ENCODE results near the gene CCNF. TPM values are rescaled to one million over a fixed set of nuclear protein-coding genes. Genes with fewer than 3 reads are reported as not detected.

The CCNF gene
- total RNA-seq, 2 experiments from 2014 or later = 0.81 to 1.3 TPM

GRCh38 chr16:2398520-2398919 lies 30.7 kb upstream of the CCNF start:
- H3K36me3 Mint-ChIP-seq (ENCODE audit: low read depth) = no peaks in the 10 kb centered on the region
- H3K4me3 Mint-ChIP-seq = no peak overlapping the region
- no peaks in the 10 kb centered on the region for H3K4me1 ChIP-seq (ENCODE audit: insufficient read depth, low read length)
- no peaks in the 10 kb centered on the region for H3K9me3 Mint-ChIP-seq
- H3K27ac ChIP-seq (ENCODE audit: low read depth in 1 of 2, low read length in 2 of 2) = no peak overlapping the region
- no peaks in the 10 kb centered on the region for H3K36me3 ChIP-seq (ENCODE audit: insufficient read depth, low read length)
- ChIA-PET CTCF (no interaction called here), POLR2A (no interaction called here)
- no peaks in the 10 kb centered on the region for H3K27me3 ChIP-seq (ENCODE audit: control insufficient read depth in 1 of 2, insufficient read depth in 2 of 2, low read length in 2 of 2)
- no peaks in the 10 kb centered on the region for H3K4me1 Mint-ChIP-seq (ENCODE audit: low read depth)
- DNase-seq (no peak), ATAC-seq (ENCODE audit: poor library complexity) (no peak)
- intact Hi-C loops (cut with DNase I, micrococcal nuclease) = no loop called here
- no peak overlapping the region for H3K27ac Mint-ChIP-seq
- H3K27me3 Mint-ChIP-seq = peaks cover 6% of the 10 kb centered on the region
- TF ChIP-seq CTCF (IDR thresholded peaks at IDR 0.05) = no peak
- H3K4me3 ChIP-seq (ENCODE audit: low read length) = no peak overlapping the region
- H3K9me3 ChIP-seq (ENCODE audit: control insufficient read depth in 1 of 2, insufficient read depth in 1 of 2, low read length in 2 of 2) = no peaks in the 10 kb centered on the region

GRCh38 chr16:2404099-2404498 lies 25.1 kb upstream of the CCNF start:
- intact Hi-C loops (cut with DNase I, micrococcal nuclease) = no loop called here
- TF ChIP-seq CTCF (IDR thresholded peaks at IDR 0.05) = no peak
- ATAC-seq (ENCODE audit: poor library complexity) = no peak
- POLR2A ChIA-PET = no interaction called here
- no peak overlapping the region for H3K27ac Mint-ChIP-seq
- peaks cover 4% of the 10 kb centered on the region for H3K27me3 Mint-ChIP-seq
- CTCF ChIA-PET = no interaction called here
- no peak for DNase-seq
- H3K4me1 Mint-ChIP-seq (ENCODE audit: low read depth) = no peaks in the 10 kb centered on the region
- H3K36me3 Mint-ChIP-seq (ENCODE audit: low read depth) = no peaks in the 10 kb centered on the region
- no peak overlapping the region for H3K4me3 Mint-ChIP-seq
- H3K27ac ChIP-seq (ENCODE audit: low read depth in 1 of 2, low read length in 2 of 2) = no peak overlapping the region
- H3K27me3 ChIP-seq (ENCODE audit: control insufficient read depth in 1 of 2, insufficient read depth in 2 of 2, low read length in 2 of 2) = no peaks in the 10 kb centered on the region
- H3K4me3 ChIP-seq (ENCODE audit: low read length) = no peak overlapping the region
- no peaks in the 10 kb centered on the region for H3K4me1 ChIP-seq (ENCODE audit: insufficient read depth, low read length)
- no peaks in the 10 kb centered on the region for H3K9me3 Mint-ChIP-seq
- no peaks in the 10 kb centered on the region for H3K36me3 ChIP-seq (ENCODE audit: insufficient read depth, low read length)
- no peaks in the 10 kb centered on the region for H3K9me3 ChIP-seq (ENCODE audit: control insufficient read depth in 1 of 2, insufficient read depth in 1 of 2, low read length in 2 of 2)

GRCh38 chr16:2415085-2415484 lies 14.2 kb upstream of the CCNF start:
- no peak for TF ChIP-seq CTCF (IDR thresholded peaks at IDR 0.05)
- intact Hi-C loops (cut with DNase I, micrococcal nuclease) = no loop called here
- ATAC-seq (ENCODE audit: poor library complexity) (no peak), DNase-seq (no peak)
- Mint-ChIP-seq H3K27ac (no peak overlapping the region), H3K4me1 (ENCODE audit: low read depth) (no peaks in the 10 kb centered on the region), H3K36me3 (ENCODE audit: low read depth) (no peaks in the 10 kb centered on the region), H3K4me3 (no peak overlapping the region), H3K9me3 (no peaks in the 10 kb centered on the region), H3K27me3 (peaks cover 16% of the 10 kb centered on the region)
- H3K27ac ChIP-seq (ENCODE audit: low read depth in 1 of 2, low read length in 2 of 2) = no peak overlapping the region
- CTCF ChIA-PET = interaction anchor here (0.7 kb wide), 1 partner anchor 74 kb away, joined by 3 read pairs; no protein-coding TSS in a partner anchor
- no peaks in the 10 kb centered on the region for H3K9me3 ChIP-seq (ENCODE audit: control insufficient read depth in 1 of 2, insufficient read depth in 1 of 2, low read length in 2 of 2)
- no peaks in the 10 kb centered on the region for H3K4me1 ChIP-seq (ENCODE audit: insufficient read depth, low read length)
- peaks cover 0 to 6% of the 10 kb centered on the region in 2 experiments for H3K27me3 ChIP-seq (ENCODE audit: control insufficient read depth in 1 of 2, insufficient read depth in 2 of 2, low read length in 2 of 2)
- H3K36me3 ChIP-seq (ENCODE audit: insufficient read depth, low read length) = no peaks in the 10 kb centered on the region
- H3K4me3 ChIP-seq (ENCODE audit: low read length) = no peak overlapping the region
- POLR2A ChIA-PET = no interaction called here

Measured in CD4-positive, alpha-beta T cell (primary cell).